ENCODE measurements around the gene CALHM5. TPM values are rescaled to one million over a fixed set of nuclear protein-coding genes. Genes with fewer than 3 reads are reported as not detected.

Gene CALHM5
- total RNA-seq, 1 experiment from 2014 or later, result 1.1 TPM

DNA sequence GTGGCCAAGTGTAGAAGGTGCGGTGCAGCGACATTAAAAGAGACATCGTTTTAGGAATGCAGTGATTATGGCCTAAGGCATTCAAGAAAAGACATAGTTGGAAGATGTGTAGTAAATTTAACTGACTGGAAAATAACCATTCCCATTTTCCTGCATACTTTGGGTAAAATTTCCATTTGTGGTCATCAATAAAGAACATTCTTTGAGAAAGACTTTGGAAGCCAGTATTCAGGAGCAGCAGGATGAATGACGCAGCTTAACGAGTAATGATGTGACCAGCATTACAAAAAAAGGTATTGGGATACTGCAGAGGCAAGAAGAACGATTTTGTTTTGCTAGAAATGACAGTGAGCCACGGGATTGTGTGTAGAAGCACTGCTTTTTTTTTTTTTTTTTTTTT is 52.9 kb downstream of the CALHM5 start:
- H3K36me3 Mint-ChIP-seq (ENCODE audit: insufficient read depth, unreplicated experiment), result peaks cover 5% of the 10 kb centered on the region
- H3K4me1 ChIP-seq, result peaks cover 15% of the 10 kb centered on the region
- H3K9me3 ChIP-seq, result no peaks in the 10 kb centered on the region
- TF ChIP-seq, protein P1, sequence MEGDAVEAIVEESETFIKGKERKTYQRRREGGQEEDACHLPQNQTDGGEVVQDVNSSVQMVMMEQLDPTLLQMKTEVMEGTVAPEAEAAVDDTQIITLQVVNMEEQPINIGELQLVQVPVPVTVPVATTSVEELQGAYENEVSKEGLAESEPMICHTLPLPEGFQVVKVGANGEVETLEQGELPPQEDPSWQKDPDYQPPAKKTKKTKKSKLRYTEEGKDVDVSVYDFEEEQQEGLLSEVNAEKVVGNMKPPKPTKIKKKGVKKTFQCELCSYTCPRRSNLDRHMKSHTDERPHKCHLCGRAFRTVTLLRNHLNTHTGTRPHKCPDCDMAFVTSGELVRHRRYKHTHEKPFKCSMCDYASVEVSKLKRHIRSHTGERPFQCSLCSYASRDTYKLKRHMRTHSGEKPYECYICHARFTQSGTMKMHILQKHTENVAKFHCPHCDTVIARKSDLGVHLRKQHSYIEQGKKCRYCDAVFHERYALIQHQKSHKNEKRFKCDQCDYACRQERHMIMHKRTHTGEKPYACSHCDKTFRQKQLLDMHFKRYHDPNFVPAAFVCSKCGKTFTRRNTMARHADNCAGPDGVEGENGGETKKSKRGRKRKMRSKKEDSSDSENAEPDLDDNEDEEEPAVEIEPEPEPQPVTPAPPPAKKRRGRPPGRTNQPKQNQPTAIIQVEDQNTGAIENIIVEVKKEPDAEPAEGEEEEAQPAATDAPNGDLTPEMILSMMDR (IDR thresholded peaks at IDR 0.05; ENCODE audit: insufficient read depth in 1 of 2, low read depth in 1 of 2, low read length in 1 of 2, severe bottlenecking in 1 of 2, unreplicated experiment in 1 of 2), result no peak
- H3K36me3 ChIP-seq (ENCODE audit: control insufficient read depth, insufficient read depth, low read length), result no peaks in the 10 kb centered on the region
- H3K4me3 ChIP-seq (ENCODE audit: low read depth, low read length), result no peak overlapping the region
- H3K27me3 Mint-ChIP-seq (ENCODE audit: insufficient read depth, unreplicated experiment), result no peaks in the 10 kb centered on the region
- BruUV-seq (replicated peaks), result no TSS peak
- intact Hi-C loops (cut with micrococcal nuclease; ENCODE audit: unreplicated experiment), result loop anchor here (5.0 kb wide), 1 partner anchor 347 kb away; no protein-coding TSS in a partner anchor
- DNase-seq, result no peak
- H3K4me1 Mint-ChIP-seq (ENCODE audit: low read depth, unreplicated experiment), result peaks cover 20% of the 10 kb centered on the region
- no peaks in the 10 kb centered on the region for H3K27me3 ChIP-seq (replicated peaks; ENCODE audit: control insufficient read depth, insufficient read depth, low read length)
- no peak overlapping the region for H3K4me3 Mint-ChIP-seq (ENCODE audit: unreplicated experiment)
- H3K27ac Mint-ChIP-seq (ENCODE audit: unreplicated experiment), result peak overlapping the region; percentile 32
- no peaks in the 10 kb centered on the region for H3K9me3 Mint-ChIP-seq (ENCODE audit: unreplicated experiment)
- ChIA-PET CTCF (no interaction called here), POLR2A (no interaction called here)

DNA sequence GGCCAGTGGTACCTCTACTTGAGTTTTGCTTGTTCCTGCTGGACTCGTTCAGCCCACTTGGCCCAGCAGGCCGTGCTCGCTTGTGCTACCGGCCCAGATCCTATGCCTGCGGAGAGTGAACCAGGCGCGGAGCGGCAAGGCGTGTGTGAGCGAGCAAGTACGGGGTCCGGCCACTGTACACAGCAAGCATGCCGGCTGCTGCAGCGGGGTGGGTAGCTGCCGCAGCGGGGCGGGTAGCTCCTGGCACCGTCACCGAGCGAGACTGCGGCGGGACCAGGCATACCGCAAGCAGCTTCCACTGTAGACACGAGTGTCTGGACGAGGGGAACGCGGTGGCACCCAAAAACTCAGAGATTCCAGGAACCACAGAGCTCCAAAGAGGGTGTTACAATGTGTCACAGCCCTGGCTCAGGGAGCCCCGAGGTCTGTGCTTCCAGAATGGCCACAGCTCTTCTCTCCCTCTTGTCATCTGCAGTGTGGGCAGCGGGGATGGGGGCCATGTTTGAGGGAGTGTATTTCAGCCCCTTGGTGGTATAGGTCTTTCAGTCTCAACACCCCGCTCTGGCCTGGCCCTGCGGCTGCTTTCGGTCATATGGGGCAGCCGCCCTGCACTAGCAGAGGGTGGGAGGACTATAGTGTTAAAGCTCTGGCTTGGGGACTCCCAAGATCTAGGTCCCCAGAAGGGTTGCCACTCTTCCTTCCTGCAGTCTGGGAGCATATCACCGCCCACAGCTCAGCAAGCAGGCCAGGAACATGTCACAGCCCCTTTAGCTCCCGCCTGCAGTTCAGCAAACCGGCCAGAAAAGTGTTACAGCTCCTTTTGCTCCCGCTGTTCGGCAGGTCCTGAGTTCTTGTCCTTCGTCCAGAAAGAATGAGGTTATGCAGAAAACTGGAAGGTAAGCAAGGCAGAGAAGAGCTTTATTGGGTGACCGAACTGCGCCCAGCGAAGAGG is 53.8 kb downstream of the CALHM5 start:
- ChIA-PET POLR2A (no interaction called here), CTCF (interaction anchor here (0.7 kb wide), 1 partner anchor 278 kb away, joined by 3 read pairs; no protein-coding TSS in a partner anchor)
- DNase-seq, result no peak
- H3K27ac Mint-ChIP-seq (ENCODE audit: unreplicated experiment), result no peak overlapping the region
- intact Hi-C loops (cut with micrococcal nuclease; ENCODE audit: unreplicated experiment), result loop anchor here (5.0 kb wide), 1 partner anchor 348 kb away; no protein-coding TSS in a partner anchor
- no peak overlapping the region for H3K4me3 Mint-ChIP-seq (ENCODE audit: unreplicated experiment)
- TF ChIP-seq, protein P1 (IDR thresholded peaks at IDR 0.05; ENCODE audit: insufficient read depth in 1 of 2, low read depth in 1 of 2, low read length in 1 of 2, severe bottlenecking in 1 of 2, unreplicated experiment in 1 of 2), result no peak
- BruUV-seq (replicated peaks), result no TSS peak
- peaks cover 20% of the 10 kb centered on the region for H3K4me1 Mint-ChIP-seq (ENCODE audit: low read depth, unreplicated experiment)
- Histone ChIP-seq H3K27me3 (replicated peaks; ENCODE audit: control insufficient read depth, insufficient read depth, low read length) (no peaks in the 10 kb centered on the region), H3K9me3 (no peaks in the 10 kb centered on the region), H3K4me1 (peaks cover 15% of the 10 kb centered on the region), H3K36me3 (ENCODE audit: control insufficient read depth, insufficient read depth, low read length) (no peaks in the 10 kb centered on the region), H3K4me3 (ENCODE audit: low read depth, low read length) (no peak overlapping the region)
- H3K36me3 Mint-ChIP-seq (ENCODE audit: insufficient read depth, unreplicated experiment), result peaks cover 5% of the 10 kb centered on the region
- no peaks in the 10 kb centered on the region for H3K27me3 Mint-ChIP-seq (ENCODE audit: insufficient read depth, unreplicated experiment)
- no peaks in the 10 kb centered on the region for H3K9me3 Mint-ChIP-seq (ENCODE audit: unreplicated experiment)

DNA sequence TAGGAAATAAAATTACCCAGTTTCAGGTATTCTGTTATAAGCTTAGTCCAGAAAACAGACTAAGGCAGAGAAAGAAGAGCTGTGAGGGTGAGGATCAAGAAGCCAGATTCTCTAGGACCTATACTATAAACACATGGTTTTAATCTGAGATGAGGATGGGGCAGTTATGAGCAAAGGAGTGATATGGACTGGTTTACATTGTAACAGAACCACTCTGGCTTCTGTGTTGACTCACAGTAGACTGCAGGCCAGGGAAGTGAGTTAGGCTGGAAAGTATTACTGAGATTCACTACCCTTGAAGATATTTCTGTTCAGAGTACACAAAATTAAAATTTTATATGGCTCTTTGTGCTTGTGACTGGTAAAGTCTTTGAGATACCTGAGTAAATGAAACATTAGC is 56.7 kb downstream of the CALHM5 start:
- H3K9me3 ChIP-seq, result no peaks in the 10 kb centered on the region
- DNase-seq, result no peak
- Mint-ChIP-seq H3K27me3 (ENCODE audit: insufficient read depth, unreplicated experiment) (no peaks in the 10 kb centered on the region), H3K4me1 (ENCODE audit: low read depth, unreplicated experiment) (peaks cover 15% of the 10 kb centered on the region), H3K9me3 (ENCODE audit: unreplicated experiment) (no peaks in the 10 kb centered on the region), H3K27ac (ENCODE audit: unreplicated experiment) (no peak overlapping the region), H3K4me3 (ENCODE audit: unreplicated experiment) (no peak overlapping the region), H3K36me3 (ENCODE audit: insufficient read depth, unreplicated experiment) (no peaks in the 10 kb centered on the region)
- TF ChIP-seq, protein P1 (IDR thresholded peaks at IDR 0.05; ENCODE audit: insufficient read depth in 1 of 2, low read depth in 1 of 2, low read length in 1 of 2, severe bottlenecking in 1 of 2, unreplicated experiment in 1 of 2), result no peak
- no peaks in the 10 kb centered on the region for H3K36me3 ChIP-seq (ENCODE audit: control insufficient read depth, insufficient read depth, low read length)
- H3K27me3 ChIP-seq (replicated peaks; ENCODE audit: control insufficient read depth, insufficient read depth, low read length), result no peaks in the 10 kb centered on the region
- ChIA-PET CTCF (no interaction called here), POLR2A (no interaction called here)
- intact Hi-C loops (cut with micrococcal nuclease; ENCODE audit: unreplicated experiment), result no loop called here
- no peak overlapping the region for H3K4me3 ChIP-seq (ENCODE audit: low read depth, low read length)
- BruUV-seq (replicated peaks), result no TSS peak
- peaks cover 10% of the 10 kb centered on the region for H3K4me1 ChIP-seq
